Cardiac muscle cell (in vitro differentiated cells and primary cell): Measurements from ENCODE around the gene NRP1. TPM values are rescaled to one million over a fixed set of nuclear protein-coding genes. Genes with fewer than 3 reads are reported as not detected.

Experiments
- DNase-seq, 2 donors: peaks; one replicate each; pipeline versions ENCODE4 v3.0.0 to v3.0.0-alpha.2; 2010 to 2017; ENCODE audit warnings: low read depth in 1 of 2, low spot score in 1 of 2
- H3K27ac ChIP-seq: fragments of 200-600 bp; sonication (generic); 2 replicates; pipeline ENCODE4 v1.5.1; 2016
- H3K27me3 ChIP-seq: fragments of 200-600 bp; sonication (generic); 2 replicates; pipeline ENCODE4 v1.6.0; 2016; ENCODE audit warnings: control low read depth
- H3K36me3 ChIP-seq: fragments of 200-600 bp; sonication (generic); 2 replicates; pipeline ENCODE4 v1.5.1; 2016; ENCODE audit warnings: control low read depth
- H3K4me1 ChIP-seq: fragments of 200-600 bp; sonication (generic); 2 replicates; pipeline ENCODE4 v1.8.1; 2017; ENCODE audit warnings: low read depth, mild to moderate bottlenecking, mixed run types
- H3K4me3 ChIP-seq: fragments of 200-600 bp; sonication (generic); 2 replicates; pipeline ENCODE4 v1.5.1; 2016; ENCODE audit warnings: mild to moderate bottlenecking
- H3K9me3 ChIP-seq: fragments of 200-600 bp; sonication (generic); 2 replicates; pipeline ENCODE4 v1.5.1; 2017; ENCODE audit warnings: low read depth, mild to moderate bottlenecking, control low read depth
- CTCF ChIP-seq: IDR thresholded peaks from 2 replicates; pipeline ENCODE4 v1.5.1; 2012; ENCODE audit warnings: low read depth, mild to moderate bottlenecking, low read length
- polyA plus RNA-seq: library from polyadenylated mRNA; unstranded; fragments of >200 nt; fragmentation: Nextera tagmentation; extraction: Ambion mirVana; gene quantifications from 2 replicates; pipeline ENCODE4 v1.2.1, GENCODE V29; 2016
- total RNA-seq: library from RNA; depleted of rRNA; stranded (reverse); fragments of >200 nt; gene quantifications from 2 replicates; pipeline ENCODE4 v1.2.3, GENCODE V29; 2016

Gene NRP1
- total and polyA plus RNA-seq, 2 experiments from 2014 or later: 145 to 327 TPM

GRCh38 chr10:33273295-33274002 lies 61.0 kb downstream of the NRP1 start:
- peak; percentile 8 to 99 for DNase-seq
- TF ChIP-seq CTCF: peak; percentile 35
- H3K9me3 ChIP-seq: no peaks in the 10 kb centered on the region
- H3K4me1 ChIP-seq: peaks cover 21% of the 10 kb centered on the region
- H3K4me3 ChIP-seq: no peak overlapping the region
- H3K27me3 ChIP-seq: no peaks in the 10 kb centered on the region
- peaks cover 25% of the 10 kb centered on the region for H3K36me3 ChIP-seq
- H3K27ac ChIP-seq: peak overlapping the region; percentile 40

- H3K36me3 ChIP-seq: peaks cover 33% of the 10 kb centered on the region
Observed at GRCh38 chr10:33272635-33273034, 61.8 kb downstream of the NRP1 start.

GRCh38 chr10:33271969-33272583 lies 62.4 kb downstream of the NRP1 start:
- Histone ChIP-seq H3K27ac (peak overlapping the region; percentile 40), H3K4me3 (no peak overlapping the region), H3K9me3 (no peaks in the 10 kb centered on the region), H3K36me3 (peaks cover 34% of the 10 kb centered on the region), H3K27me3 (no peaks in the 10 kb centered on the region), H3K4me1 (peaks cover 16% of the 10 kb centered on the region)
- TF ChIP-seq CTCF: no peak
- DNase-seq: no peak

More at GRCh38 chr10:33272635-33273034, 61.8 kb downstream of the NRP1 start:
- H3K4me1 ChIP-seq: peaks cover 21% of the 10 kb centered on the region
- H3K27ac ChIP-seq: peak overlapping the region; percentile 40
- H3K9me3 ChIP-seq: no peaks in the 10 kb centered on the region
- H3K27me3 ChIP-seq: no peaks in the 10 kb centered on the region
- DNase-seq: no peak
- H3K4me3 ChIP-seq: no peak overlapping the region
- TF ChIP-seq CTCF: no peak

- no peak overlapping the region for H3K27ac ChIP-seq
- H3K9me3 ChIP-seq: no peaks in the 10 kb centered on the region
- H3K4me3 ChIP-seq: no peak overlapping the region
- no peak for TF ChIP-seq CTCF
- H3K27me3 ChIP-seq: no peaks in the 10 kb centered on the region
- H3K36me3 ChIP-seq: peaks cover 34% of the 10 kb centered on the region
- no peak for DNase-seq
- peaks cover 16% of the 10 kb centered on the region for H3K4me1 ChIP-seq
Observed at GRCh38 chr10:33270971-33271370, 63.5 kb downstream of the NRP1 start.

GRCh38 chr10:33267708-33268107 lies 66.8 kb downstream of the NRP1 start:
- H3K4me3 ChIP-seq: no peak overlapping the region
- H3K36me3 ChIP-seq: peaks cover 51% of the 10 kb centered on the region
- H3K4me1 ChIP-seq: peaks cover 3% of the 10 kb centered on the region
- no peak for TF ChIP-seq CTCF
- H3K27ac ChIP-seq: no peak overlapping the region
- no peaks in the 10 kb centered on the region for H3K27me3 ChIP-seq
- H3K9me3 ChIP-seq: no peaks in the 10 kb centered on the region
- DNase-seq: no peak
